ENCODE results near the gene SVIL.
"Not testable (repeated sequence)": the region's sequence is repeated elsewhere in the genome, so short reads cannot be mapped to it uniquely, and the experiment has no call there.

Gene SVIL

GRCh38 chr10:29582769-29583168 lies 52.0 kb downstream of the SVIL start:
- not testable (repeated sequence) for H3K27me3 ChIP-seq (ENCODE audit: control insufficient read depth, insufficient read depth, low read length); H3K4me1 ChIP-seq (ENCODE audit: control insufficient read depth, insufficient read depth, low read length); H3K9me3 ChIP-seq (ENCODE audit: control insufficient read depth, insufficient read depth, low read length); H3K36me3 ChIP-seq (ENCODE audit: control insufficient read depth, insufficient read depth, low read length); H3K4me3 ChIP-seq (ENCODE audit: low read depth, low read length); H3K9ac ChIP-seq (ENCODE audit: low read depth, low read length)

GRCh38 chr10:29579455-29579970 lies 55.3 kb downstream of the SVIL start:
- Histone ChIP-seq H3K36me3 (ENCODE audit: control insufficient read depth, insufficient read depth, low read length) (no peaks in the 10 kb centered on the region), H3K4me1 (ENCODE audit: control insufficient read depth, insufficient read depth, low read length) (no peaks in the 10 kb centered on the region), H3K9me3 (ENCODE audit: control insufficient read depth, insufficient read depth, low read length) (no peaks in the 10 kb centered on the region), H3K27me3 (ENCODE audit: control insufficient read depth, insufficient read depth, low read length) (no peaks in the 10 kb centered on the region), H3K4me3 (ENCODE audit: low read depth, low read length) (no peak overlapping the region), H3K9ac (ENCODE audit: low read depth, low read length) (no peak overlapping the region)

GRCh38 chr10:29578457-29578856 lies 56.3 kb downstream of the SVIL start:
- no peaks in the 10 kb centered on the region for H3K9me3 ChIP-seq (ENCODE audit: control insufficient read depth, insufficient read depth, low read length)
- H3K27me3 ChIP-seq (ENCODE audit: control insufficient read depth, insufficient read depth, low read length), result no peaks in the 10 kb centered on the region
- H3K4me1 ChIP-seq (ENCODE audit: control insufficient read depth, insufficient read depth, low read length), result no peaks in the 10 kb centered on the region
- no peak overlapping the region for H3K9ac ChIP-seq (ENCODE audit: low read depth, low read length)
- no peak overlapping the region for H3K4me3 ChIP-seq (ENCODE audit: low read depth, low read length)
- no peaks in the 10 kb centered on the region for H3K36me3 ChIP-seq (ENCODE audit: control insufficient read depth, insufficient read depth, low read length)

GRCh38 chr10:29576681-29577080 lies 58.1 kb downstream of the SVIL start:
- Histone ChIP-seq H3K4me3 (ENCODE audit: low read depth, low read length) (no peak overlapping the region), H3K36me3 (ENCODE audit: control insufficient read depth, insufficient read depth, low read length) (no peaks in the 10 kb centered on the region), H3K9me3 (ENCODE audit: control insufficient read depth, insufficient read depth, low read length) (no peaks in the 10 kb centered on the region), H3K4me1 (ENCODE audit: control insufficient read depth, insufficient read depth, low read length) (no peaks in the 10 kb centered on the region), H3K9ac (ENCODE audit: low read depth, low read length) (no peak overlapping the region), H3K27me3 (ENCODE audit: control insufficient read depth, insufficient read depth, low read length) (no peaks in the 10 kb centered on the region)

DNA sequence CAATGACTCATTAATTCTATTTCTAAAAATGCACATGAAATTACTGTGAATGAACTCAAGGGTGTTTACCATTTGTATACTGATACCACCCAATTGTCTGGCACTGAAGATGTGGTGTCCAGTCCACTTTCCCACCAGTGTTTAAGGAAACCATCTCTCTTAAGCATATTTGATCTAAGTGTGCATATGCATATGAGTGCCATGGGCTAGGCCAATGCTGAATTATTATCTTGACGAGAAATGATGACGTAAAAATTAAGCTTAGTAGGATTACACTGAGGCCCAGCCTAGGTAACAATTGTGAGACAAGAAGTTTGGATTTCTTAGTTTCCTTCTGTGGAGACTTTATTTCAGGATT lies 59.7 kb downstream of the SVIL start:
- no peaks in the 10 kb centered on the region for H3K9me3 ChIP-seq (ENCODE audit: control insufficient read depth, insufficient read depth, low read length)
- no peak overlapping the region for H3K4me3 ChIP-seq (ENCODE audit: low read depth, low read length)
- H3K9ac ChIP-seq (ENCODE audit: low read depth, low read length), result no peak overlapping the region
- no peaks in the 10 kb centered on the region for H3K27me3 ChIP-seq (ENCODE audit: control insufficient read depth, insufficient read depth, low read length)
- H3K4me1 ChIP-seq (ENCODE audit: control insufficient read depth, insufficient read depth, low read length), result no peaks in the 10 kb centered on the region
- H3K36me3 ChIP-seq (ENCODE audit: control insufficient read depth, insufficient read depth, low read length), result no peaks in the 10 kb centered on the region

- H3K9ac ChIP-seq (ENCODE audit: low read depth, low read length); H3K36me3 ChIP-seq (ENCODE audit: control insufficient read depth, insufficient read depth, low read length); H3K9me3 ChIP-seq (ENCODE audit: control insufficient read depth, insufficient read depth, low read length); H3K4me3 ChIP-seq (ENCODE audit: low read depth, low read length); H3K4me1 ChIP-seq (ENCODE audit: control insufficient read depth, insufficient read depth, low read length); H3K27me3 ChIP-seq (ENCODE audit: control insufficient read depth, insufficient read depth, low read length): not testable (repeated sequence)
Measured at GRCh38 chr10:29574212-29575097, 60.3 kb downstream of the SVIL start.

DNA sequence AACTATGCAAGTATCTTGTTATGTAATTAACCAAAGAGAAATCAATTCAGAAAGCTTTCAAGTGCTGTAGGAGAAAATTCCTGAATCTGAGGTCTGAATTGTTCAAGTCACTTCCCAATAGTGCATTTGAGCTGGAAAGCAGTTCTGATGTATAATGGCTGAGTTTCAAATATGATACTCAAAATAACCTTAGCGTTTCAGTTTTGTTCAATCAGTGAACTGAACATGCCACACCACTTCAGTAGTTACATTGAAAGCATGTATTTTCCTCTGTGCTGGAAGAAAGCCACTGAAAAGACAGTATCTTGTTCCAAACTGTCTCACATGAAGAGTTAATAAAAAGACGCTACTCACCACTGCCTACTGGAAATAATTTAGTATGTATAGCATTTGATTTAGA lies 64.5 kb downstream of the SVIL start:
- H3K4me1 ChIP-seq (ENCODE audit: control insufficient read depth, insufficient read depth, low read length); H3K27me3 ChIP-seq (ENCODE audit: control insufficient read depth, insufficient read depth, low read length); H3K9me3 ChIP-seq (ENCODE audit: control insufficient read depth, insufficient read depth, low read length); H3K4me3 ChIP-seq (ENCODE audit: low read depth, low read length); H3K9ac ChIP-seq (ENCODE audit: low read depth, low read length); H3K36me3 ChIP-seq (ENCODE audit: control insufficient read depth, insufficient read depth, low read length): not testable (repeated sequence)

DNA sequence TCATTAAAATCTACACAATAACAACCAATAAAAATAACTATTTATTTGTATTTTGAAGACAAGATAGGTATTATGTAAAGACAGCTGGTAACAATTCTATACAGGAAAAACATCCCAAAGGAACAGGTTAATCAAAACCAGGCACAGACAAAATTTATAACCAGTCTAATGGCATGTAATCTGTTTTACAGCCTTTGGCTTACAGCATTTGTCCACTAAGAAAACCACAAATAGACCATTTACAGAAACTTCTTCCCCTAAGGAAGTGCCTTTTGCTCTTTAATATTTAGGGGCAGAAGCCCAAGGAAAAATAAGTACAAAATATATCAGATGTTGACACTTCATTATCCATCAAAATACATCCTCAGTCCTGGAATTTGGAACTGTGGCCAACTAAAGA lies 65.0 kb downstream of the SVIL start:
- Histone ChIP-seq H3K36me3 (ENCODE audit: control insufficient read depth, insufficient read depth, low read length) (no peaks in the 10 kb centered on the region), H3K9me3 (ENCODE audit: control insufficient read depth, insufficient read depth, low read length) (no peaks in the 10 kb centered on the region), H3K4me3 (ENCODE audit: low read depth, low read length) (no peak overlapping the region), H3K27me3 (ENCODE audit: control insufficient read depth, insufficient read depth, low read length) (no peaks in the 10 kb centered on the region), H3K4me1 (ENCODE audit: control insufficient read depth, insufficient read depth, low read length) (peaks cover 5% of the 10 kb centered on the region), H3K9ac (ENCODE audit: low read depth, low read length) (no peak overlapping the region)

- Histone ChIP-seq H3K36me3 (ENCODE audit: control insufficient read depth, insufficient read depth, low read length) (no peaks in the 10 kb centered on the region), H3K4me3 (ENCODE audit: low read depth, low read length) (no peak overlapping the region), H3K9me3 (ENCODE audit: control insufficient read depth, insufficient read depth, low read length) (no peaks in the 10 kb centered on the region), H3K27me3 (ENCODE audit: control insufficient read depth, insufficient read depth, low read length) (no peaks in the 10 kb centered on the region), H3K4me1 (ENCODE audit: control insufficient read depth, insufficient read depth, low read length) (peaks cover 5% of the 10 kb centered on the region), H3K9ac (ENCODE audit: low read depth, low read length) (no peak overlapping the region)
Measured at GRCh38 chr10:29567003-29567402, 67.8 kb downstream of the SVIL start.

DNA sequence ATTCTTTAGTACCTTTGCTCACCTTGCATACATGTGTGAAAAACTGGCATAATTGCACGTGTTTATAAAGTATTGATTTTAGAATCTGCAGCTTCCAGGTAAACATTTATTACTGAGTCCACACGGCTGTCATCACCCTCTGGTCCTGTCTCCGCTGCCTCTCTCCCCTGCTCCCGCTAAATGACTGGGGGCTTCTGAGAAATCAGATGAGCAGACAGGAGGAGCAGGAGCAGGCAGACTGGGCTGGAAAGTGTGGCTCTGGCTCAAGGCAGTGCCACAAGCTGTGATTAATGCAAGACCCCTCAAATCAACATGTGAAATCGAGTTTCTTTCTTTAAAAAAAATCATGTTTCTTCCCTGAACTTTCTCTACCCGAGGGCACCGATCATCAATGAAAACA lies 68.6 kb downstream of the SVIL start:
- not testable (repeated sequence) for H3K9ac ChIP-seq (ENCODE audit: low read depth, low read length)

DNA sequence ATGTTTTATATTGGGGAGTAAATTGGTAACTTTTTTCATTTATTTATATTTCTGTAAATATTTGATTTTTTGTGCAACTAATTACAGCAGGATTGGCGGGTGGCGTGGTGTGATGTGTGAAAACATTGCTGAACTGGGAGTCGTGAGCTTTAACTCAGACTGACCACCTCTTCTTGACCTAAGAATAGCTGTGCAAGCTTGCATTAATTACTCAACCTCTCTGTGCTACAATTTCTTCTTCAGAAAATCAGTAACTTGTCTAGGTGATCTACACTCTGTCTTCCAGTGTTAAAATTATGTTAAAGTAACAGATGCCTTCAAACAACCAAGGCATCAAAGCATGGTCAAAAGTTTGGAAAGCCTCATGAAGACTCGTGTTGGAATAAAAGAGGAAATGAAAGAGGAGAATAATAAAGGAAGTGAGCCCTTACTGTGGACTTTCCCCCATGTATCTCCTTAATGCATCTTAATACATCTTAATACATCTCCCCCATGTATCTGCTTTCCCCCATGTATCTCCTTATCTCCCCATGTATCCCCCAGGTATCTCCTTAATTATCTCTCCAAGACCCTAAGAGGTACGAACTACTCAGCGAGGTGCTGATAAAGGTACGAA lies 71.2 kb downstream of the SVIL start:
- no peaks in the 10 kb centered on the region for H3K36me3 ChIP-seq (ENCODE audit: control insufficient read depth, insufficient read depth, low read length)
- H3K4me3 ChIP-seq (ENCODE audit: low read depth, low read length), result no peak overlapping the region
- no peaks in the 10 kb centered on the region for H3K9me3 ChIP-seq (ENCODE audit: control insufficient read depth, insufficient read depth, low read length)
- H3K27me3 ChIP-seq (ENCODE audit: control insufficient read depth, insufficient read depth, low read length), result no peaks in the 10 kb centered on the region
- H3K4me1 ChIP-seq (ENCODE audit: control insufficient read depth, insufficient read depth, low read length), result no peaks in the 10 kb centered on the region
- no peak overlapping the region for H3K9ac ChIP-seq (ENCODE audit: low read depth, low read length)

More for the DNA sequence above, 68.6 kb downstream of the SVIL start:
- not testable (repeated sequence) for H3K4me1 ChIP-seq (ENCODE audit: control insufficient read depth, insufficient read depth, low read length); H3K9me3 ChIP-seq (ENCODE audit: control insufficient read depth, insufficient read depth, low read length); H3K4me3 ChIP-seq (ENCODE audit: low read depth, low read length); H3K36me3 ChIP-seq (ENCODE audit: control insufficient read depth, insufficient read depth, low read length); H3K27me3 ChIP-seq (ENCODE audit: control insufficient read depth, insufficient read depth, low read length)

- H3K4me3 ChIP-seq (ENCODE audit: low read depth, low read length); H3K9me3 ChIP-seq (ENCODE audit: control insufficient read depth, insufficient read depth, low read length); H3K9ac ChIP-seq (ENCODE audit: low read depth, low read length); H3K4me1 ChIP-seq (ENCODE audit: control insufficient read depth, insufficient read depth, low read length); H3K27me3 ChIP-seq (ENCODE audit: control insufficient read depth, insufficient read depth, low read length); H3K36me3 ChIP-seq (ENCODE audit: control insufficient read depth, insufficient read depth, low read length): not testable (repeated sequence)
Measured at GRCh38 chr10:29563006-29563405, 71.8 kb downstream of the SVIL start.
